HL-60/S4 treated with phorbol 12-myristate 13-acetate at 8.2 ng/mL for 4 days and 3 days (cell line): ENCODE measurements around the gene SLC35B2.

Source experiments
- in situ Hi-C: fragments of 300-500 bp; cut with MboI; formaldehyde crosslinking; loops from 2 replicates; pipeline ENCODE4 v1.15.0; 2022; ENCODE audit warnings: low sequenced_read_pairs

The SLC35B2 gene

DNA sequence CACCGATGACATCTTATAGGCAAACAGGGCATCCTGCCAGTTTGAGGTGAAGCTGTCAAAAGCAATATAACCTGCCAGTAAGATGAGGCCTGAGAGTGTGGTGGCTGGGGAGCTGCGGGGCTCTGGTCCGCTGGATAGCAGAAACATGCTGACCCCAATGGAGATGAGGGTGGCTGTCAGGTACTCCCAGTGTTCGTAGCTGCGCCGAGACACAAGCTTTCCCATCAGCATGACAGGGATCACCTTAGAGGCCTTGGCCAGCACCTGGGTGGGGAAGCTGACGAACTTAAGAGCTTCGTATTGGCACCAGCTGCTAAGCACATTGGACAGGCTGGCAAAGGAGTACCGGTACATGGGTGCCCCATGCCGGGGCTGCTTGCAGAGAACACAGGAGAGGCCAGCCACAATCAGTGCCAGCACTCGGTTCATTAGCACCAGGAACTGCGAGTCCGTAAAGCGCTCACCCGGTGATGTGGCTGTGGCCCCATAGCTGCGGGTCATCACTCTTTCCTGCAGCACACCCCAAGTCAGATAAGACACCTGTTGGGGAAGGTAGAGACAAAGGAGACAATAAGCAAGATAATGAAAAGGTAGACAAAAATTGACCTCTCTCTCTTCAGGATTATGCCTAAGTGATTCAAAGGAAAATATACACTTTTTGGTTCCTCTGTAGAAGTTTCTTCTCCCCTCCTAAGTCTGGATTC lies 2.1 kb downstream of the SLC35B2 start:
- in situ Hi-C loops, result no loop called here

DNA sequence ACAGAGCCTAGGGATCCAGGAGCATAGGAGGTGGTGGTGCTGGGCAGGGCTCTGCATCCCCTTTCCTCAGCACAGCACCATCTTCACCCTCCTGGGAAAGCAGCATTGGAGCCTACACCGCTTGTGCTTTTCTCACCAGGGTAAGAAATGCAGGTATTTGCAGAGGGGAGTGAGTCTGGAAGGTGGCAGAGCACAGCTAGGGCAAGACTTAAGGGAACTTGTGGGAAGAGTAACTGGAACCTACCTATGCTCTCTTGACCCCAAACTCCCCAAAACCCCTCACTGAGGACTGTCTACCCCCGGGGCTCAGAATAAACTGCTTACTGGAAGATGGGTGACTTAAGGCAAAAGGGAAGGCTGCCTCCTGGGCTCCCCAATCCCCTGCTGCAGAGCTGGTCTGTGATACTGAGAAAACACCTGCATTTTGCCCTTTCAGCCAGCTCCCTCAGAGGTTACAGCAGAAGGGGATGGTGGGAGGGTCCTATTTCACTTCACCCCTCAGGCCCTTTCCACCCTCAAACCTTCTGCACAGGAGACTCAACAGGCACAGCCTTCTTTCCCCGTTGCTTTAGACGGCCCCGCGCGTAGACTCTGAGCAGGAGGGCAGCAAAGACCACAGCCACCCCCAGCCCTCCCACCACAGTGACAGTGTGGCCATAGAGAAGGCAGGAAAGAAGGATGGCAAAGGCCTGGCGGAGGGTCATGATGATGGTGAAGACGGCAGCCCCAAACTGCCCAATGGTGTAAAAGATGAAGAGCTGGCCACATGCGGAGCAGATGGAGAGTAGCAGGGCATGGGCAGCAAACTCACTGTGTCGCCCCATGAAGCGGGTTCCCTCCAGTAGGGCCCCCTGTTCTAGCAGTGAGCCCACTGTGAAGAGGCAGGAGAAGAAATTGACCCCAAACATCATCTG lies 2.9 kb downstream of the SLC35B2 start:
- in situ Hi-C loops, result no loop called here

DNA sequence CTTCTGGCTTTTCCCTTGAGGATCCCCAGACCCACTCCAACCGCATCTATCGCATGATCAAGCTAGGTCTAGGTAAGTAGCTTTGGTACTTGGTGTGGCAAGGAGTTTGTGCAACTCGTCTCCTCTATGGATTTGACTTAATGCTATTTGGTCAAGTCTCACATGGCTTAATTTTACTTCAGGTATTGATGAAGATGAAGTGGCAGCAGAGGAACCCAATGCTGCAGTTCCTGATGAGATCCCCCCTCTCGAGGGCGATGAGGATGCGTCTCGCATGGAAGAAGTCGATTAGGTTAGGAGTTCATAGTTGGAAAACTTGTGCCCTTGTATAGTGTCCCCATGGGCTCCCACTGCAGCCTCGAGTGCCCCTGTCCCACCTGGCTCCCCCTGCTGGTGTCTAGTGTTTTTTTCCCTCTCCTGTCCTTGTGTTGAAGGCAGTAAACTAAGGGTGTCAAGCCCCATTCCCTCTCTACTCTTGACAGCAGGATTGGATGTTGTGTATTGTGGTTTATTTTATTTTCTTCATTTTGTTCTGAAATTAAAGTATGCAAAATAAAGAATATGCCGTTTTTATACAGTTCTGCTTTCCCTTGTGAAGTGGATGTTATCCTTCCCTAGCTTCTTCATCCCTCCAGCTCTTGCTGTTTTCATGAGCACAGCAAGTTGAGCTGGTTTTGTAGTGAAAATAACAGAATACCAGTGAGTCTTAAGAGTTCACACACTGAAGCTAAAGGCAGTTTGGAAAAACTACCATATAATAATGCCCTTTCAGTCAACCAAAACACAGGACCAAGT lies 3.8 kb downstream of the SLC35B2 start:
- in situ Hi-C loops, result no loop called here

DNA sequence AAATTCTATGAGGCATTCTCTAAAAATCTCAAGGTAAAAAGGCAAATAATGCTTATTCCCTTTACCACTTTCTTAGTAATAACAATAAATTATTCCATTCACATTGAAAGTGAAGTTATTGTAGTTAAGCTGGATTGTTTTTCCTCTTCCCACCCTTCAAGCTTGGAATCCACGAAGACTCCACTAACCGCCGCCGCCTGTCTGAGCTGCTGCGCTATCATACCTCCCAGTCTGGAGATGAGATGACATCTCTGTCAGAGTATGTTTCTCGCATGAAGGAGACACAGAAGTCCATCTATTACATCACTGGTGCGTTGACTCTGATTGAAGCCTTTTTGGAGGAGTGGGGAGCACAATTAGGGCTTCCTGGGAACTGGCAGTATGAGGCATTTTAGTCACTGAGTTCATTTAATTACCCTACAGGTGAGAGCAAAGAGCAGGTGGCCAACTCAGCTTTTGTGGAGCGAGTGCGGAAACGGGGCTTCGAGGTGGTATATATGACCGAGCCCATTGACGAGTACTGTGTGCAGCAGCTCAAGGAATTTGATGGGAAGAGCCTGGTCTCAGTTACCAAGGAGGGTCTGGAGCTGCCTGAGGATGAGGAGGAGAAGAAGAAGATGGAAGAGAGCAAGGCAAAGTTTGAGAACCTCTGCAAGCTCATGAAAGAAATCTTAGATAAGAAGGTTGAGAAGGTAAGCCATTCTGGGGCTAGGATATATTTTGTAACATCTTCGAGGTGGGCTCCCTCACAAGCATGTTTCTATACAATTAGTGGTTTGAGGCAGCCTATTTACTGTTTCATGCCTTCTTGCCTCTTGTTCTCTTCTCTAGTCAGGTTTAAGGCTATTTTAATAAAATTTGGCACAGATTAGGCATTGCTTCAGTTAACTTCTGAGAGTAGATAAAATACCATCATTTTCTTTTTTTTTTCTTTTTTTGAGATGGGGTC lies 5.5 kb downstream of the SLC35B2 start:
- in situ Hi-C loops, result no loop called here

DNA sequence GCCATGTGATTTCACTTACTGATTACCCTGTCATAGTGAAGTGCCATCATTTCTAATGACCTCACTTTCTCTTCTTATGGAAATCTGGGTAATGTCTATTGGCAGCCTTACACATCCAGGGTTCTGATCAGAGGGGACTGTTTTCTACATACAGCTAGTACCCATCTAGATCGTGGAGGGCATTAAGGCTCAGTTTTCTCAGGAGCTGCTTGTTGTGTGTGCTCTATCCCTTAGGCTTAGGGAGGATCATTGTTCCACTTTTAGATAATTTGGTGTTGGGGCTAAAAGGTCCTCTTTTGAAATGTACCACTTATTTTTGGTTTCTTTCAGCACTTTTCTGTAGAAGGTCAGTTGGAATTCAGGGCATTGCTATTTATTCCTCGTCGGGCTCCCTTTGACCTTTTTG lies 6.6 kb downstream of the SLC35B2 start:
- in situ Hi-C loops, result no loop called here

DNA sequence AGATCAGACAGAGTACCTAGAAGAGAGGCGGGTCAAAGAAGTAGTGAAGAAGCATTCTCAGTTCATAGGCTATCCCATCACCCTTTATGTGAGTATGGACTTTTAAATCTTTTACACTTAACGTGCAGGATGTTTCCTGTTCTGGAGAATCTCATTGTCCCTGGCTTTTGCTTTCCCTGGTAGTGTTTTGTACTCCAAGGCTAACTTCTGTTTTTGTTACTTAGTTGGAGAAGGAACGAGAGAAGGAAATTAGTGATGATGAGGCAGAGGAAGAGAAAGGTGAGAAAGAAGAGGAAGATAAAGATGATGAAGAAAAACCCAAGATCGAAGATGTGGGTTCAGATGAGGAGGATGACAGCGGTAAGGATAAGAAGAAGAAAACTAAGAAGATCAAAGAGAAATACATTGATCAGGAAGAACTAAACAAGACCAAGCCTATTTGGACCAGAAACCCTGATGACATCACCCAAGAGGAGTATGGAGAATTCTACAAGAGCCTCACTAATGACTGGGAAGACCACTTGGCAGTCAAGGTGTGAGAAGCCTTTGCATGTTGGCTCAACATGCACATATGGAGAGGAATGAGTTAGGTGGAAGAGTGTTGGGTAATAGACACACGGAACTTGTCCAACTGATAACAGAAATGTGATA lies 7.1 kb downstream of the SLC35B2 start:
- in situ Hi-C loops, result no loop called here

DNA sequence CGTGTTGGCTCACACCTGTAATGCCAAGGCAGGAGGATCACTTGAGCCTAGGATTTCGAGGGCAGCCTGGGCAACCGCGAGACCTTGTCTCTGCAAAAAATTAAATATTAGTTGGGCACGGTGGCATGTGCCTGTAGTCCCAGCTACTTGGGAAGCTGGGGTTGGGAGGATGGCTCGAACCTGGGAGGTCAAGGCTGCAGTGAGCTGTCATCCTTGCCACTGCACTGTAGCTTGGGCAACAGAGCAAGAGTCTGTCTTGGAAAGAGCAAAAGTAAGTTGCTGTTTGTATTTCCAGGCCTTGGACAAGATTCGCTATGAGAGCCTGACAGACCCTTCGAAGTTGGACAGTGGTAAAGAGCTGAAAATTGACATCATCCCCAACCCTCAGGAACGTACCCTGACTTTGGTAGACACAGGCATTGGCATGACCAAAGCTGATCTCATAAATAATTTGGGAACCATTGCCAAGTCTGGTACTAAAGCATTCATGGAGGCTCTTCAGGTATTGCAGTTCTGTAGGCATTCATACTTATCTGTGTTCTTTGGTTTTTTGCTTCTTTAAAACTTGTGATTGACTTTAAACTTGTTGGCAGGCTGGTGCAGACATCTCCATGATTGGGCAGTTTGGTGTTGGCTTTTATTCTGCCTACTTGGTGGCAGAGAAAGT lies 8.1 kb downstream of the SLC35B2 start:
- in situ Hi-C loops, result no loop called here

DNA sequence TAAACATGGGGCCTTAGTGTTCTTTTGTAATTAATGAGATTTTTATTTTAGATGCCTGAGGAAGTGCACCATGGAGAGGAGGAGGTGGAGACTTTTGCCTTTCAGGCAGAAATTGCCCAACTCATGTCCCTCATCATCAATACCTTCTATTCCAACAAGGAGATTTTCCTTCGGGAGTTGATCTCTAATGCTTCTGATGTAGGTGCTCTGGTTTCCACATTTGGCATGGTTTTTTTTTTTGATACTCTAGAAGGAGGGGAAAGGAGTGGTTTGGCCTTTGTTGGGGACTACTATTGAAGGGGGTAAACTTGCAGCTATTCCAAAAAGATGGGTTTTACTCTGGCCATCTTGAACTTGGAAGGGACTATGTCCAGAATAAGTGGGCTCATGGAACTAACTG lies 8.7 kb downstream of the SLC35B2 start:
- in situ Hi-C loops, result no loop called here

DNA sequence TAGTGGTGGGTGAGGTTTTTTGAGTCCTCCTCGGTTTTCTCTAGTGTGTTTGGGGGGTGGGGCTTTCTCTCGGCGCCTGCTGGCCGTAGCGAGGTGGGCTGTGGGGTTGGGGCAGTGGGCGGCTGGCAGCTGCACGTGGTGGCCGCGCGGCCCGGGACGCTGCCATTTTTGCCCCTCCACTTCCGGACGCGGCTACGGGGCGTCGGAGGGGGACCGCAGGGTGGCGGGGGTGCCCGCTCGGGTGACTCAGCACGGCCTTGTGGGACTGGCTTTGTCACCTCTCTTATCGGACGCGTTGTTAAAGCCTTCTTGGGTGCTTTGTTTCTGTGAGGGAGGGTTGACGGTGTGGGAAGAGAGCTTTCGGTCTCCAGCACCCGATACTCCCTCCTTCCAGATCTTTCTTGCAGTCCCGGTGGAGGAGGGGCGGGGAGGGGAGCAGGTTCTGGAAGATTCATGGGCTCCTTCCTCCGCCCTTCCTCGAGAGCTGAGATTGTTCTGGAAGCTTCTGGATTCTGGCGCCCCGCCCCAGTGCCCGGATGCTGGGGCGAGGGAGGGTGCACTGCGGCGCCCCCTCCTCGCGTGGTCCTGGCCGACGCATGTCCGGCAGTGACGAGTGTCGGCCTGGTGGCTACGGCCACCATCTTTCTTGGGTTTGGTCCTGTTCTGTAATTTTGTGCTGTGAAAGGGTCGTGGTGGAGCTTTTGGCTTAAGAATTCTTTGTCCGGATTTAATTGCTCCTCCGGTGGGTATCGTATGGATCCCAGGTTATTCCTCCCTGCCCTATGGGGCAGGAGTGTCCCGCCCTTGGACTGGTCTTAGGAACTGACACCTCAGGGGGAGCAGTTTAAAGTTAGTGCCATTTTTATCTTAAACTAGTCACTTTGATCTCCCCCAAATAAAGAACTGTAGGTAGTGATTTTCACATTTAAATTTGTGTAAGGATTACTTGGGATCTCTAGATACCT lies 9.7 kb downstream of the SLC35B2 start:
- in situ Hi-C loops, result no loop called here

DNA sequence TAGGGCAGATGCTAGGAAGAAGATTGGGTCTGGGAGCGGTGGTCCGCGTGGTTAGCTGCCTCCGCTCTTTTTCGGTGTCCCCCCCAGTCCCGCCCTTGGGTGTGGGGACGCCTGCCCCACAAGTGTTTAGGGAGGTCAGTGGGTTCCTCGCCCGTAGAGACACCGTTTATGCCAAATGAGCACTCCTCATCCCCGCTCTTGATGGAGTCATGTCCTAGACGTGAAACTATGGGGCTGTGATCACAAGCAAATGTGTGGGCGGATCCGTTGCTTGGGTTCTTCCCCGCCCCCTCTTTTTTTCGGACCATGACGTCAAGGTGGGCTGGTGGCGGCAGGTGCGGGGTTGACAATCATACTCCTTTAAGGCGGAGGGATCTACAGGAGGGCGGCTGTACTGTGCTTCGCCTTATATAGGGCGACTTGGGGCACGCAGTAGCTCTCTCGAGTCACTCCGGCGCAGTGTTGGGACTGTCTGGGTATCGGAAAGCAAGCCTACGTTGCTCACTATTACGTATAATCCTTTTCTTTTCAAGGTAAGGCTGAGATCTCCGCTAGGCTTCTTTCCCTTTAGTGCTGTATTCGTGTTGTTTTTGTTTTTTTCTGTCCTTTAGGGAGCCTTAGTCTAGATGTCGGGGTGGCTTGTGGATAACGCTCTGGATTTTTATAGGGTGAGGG lies 10.5 kb downstream of the SLC35B2 start, which contains the start of gene HSP90AB1:
HSP90AB1 (plus strand) TSS at position 439 of the 675 bp plus-strand sequence. CDS start 1,529 bp downstream, outside the sequence.
- in situ Hi-C loops, result no loop called here

DNA sequence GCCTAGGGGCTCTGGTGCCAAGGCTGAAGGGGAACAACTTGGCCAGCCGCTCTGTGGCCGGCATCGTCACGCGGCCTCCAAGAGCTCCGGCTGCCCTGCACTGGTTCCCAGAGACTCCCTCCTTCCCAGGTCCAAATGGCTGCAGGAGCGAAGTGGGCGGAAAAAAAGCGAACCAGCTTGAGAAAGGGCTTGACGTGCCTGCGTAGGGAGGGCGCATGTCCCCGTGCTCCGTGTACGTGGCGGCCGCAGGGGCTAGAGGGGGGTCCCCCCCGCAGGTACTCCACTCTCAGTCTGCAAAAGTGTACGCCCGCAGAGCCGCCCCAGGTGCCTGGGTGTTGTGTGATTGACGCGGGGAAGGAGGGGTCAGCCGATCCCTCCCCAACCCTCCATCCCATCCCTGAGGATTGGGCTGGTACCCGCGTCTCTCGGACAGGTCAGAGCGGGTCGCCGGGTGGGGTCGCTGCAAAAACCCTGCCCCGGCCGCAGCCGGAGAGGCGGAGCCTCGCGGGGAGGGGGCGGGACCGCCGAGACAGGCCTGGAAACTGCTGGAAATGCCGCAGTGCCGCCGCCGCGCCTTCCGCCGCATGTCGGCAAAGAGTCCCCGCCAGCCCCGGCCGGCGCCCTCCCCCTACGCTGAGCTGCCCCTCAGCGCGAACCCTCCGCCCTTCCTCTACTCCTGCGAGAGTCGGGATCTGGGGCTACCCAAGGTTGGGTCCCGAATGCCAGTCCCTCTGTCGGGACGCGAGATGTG lies 11.2 kb downstream of the SLC35B2 start:
- in situ Hi-C loops, result no loop called here

DNA sequence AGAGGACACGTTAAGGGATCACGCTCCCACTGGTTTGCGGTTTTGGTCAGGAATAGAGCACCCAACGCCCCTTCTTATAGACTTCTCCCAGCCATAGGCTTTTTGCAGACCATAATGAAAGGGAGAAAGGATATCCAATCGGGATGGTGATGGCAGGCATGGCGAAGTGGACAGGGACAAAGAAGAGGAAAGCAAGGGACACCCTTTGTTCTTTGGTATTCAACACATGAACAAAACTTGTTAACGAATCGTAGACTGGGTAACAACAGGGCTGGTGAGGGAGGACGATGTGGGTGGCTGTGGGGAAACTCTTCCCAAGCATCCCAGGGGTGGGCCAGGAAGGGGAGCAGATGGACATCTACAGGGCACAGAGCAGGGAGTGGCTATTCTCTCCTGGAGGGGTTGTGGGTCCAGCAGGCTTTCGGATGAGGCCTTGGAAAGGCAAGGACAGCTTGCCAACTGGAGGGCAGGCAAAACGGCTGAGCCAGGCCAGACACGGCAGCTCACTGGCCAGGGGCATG lies 11.9 kb downstream of the SLC35B2 start:
- in situ Hi-C loops, result no loop called here

DNA sequence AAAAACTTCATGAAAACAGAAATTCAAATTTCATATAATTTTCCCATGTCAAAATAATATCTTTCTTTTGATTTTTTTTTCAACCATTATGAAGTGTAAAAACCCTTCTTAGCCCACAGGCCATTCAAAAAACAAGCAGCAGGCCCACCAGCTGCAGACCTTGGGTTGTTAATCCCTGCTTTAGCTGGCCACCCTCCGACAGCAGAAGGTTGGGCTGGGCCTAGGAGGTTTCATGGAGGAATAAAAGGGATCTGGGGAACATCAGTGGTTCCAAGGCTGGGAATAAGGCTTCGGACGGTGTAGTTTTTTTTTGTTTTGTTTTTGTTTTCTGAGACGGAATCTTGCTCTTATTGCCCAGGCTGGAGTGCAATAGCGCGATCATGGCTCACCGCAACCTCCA lies 14.0 kb downstream of the SLC35B2 start:
- in situ Hi-C loops, result no loop called here

DNA sequence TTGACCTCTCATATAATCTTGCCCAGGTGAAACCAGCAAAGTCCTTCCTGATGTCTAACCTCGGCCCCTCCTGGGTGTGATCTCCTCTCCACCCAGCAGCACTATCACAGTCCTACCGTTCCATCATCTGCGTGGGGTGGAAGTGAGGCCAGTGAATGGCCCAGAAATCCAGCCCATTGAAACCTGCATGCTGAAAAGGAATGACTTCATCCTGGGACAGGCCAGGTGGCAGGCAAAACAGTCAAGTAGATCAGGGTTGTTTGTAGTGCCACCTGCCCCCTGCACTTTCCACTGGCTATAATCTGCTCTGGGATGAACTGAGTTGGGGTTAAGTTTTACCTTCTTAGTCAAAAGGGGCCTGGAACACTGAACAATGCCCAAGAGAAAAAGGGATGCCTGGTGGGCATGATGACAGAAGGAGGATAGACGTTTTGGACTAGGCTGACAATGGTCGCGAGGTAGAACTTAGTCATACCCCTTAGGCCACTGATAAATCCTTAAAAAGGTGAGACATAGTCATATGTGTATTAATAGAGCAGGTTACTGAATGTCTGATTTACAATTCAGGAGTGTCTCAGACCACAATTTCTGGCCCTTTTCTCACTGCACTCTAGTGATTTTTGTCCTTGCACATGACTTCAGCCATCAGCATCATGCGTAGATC lies 18.5 kb downstream of the SLC35B2 start:
- in situ Hi-C loops, result no loop called here

DNA sequence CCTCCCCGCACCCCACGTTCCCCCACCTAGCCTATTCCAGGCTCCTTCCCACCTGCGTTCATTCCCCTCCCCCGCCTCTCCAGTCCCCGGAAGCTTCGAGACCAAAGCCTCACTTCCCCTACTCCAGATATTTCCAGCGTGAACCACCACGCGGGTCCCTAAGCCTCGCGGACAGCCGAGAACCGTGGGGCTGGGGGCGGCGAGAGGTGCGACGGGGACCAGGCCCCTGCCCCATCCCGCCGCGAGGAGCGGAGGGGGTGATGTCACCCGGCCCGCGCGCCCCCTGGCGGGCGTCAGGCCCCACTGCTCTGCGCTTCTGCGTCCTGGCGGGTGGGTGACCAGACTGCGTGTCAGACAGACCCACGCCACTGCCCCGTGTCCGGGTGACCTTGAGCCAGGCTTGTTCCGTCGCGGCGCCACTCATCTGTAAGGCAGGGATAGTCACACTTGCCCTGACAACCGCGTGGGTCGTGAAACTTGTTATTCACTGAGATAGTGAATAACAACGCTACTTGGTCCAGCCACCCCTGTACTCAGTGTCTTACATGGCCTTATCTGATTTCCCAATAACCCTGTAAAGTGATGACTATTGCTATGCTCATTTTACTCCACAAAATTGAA lies 19.4 kb downstream of the SLC35B2 start:
- in situ Hi-C loops, result no loop called here
